ENCODE data around the gene SLC31A2.

Gene SLC31A2

DNA sequence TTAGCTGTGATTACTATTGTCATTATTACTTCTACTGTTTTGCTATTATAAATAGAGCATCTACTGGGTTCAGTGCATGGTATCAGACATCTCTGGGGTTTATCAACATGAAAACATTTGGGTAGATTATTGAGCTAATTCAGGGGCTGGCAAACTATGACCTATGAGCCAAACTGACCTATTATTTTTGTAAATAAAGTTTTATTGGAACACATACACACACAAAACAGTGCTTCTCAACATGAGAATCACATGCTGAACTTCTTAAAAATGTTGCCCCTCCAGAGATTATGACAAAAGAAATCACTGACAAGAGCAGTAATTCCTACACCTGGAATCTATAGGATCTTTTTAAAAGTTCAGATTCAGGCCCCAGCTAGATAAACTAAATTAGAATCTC is 30.4 kb downstream of the SLC31A2 start:
- Histone ChIP-seq H3K27ac (ENCODE audit: low read depth, low read length) (no peak overlapping the region), H3K36me3 (ENCODE audit: control insufficient read depth, insufficient read depth, low read length) (peaks cover 76% of the 10 kb centered on the region)

DNA sequence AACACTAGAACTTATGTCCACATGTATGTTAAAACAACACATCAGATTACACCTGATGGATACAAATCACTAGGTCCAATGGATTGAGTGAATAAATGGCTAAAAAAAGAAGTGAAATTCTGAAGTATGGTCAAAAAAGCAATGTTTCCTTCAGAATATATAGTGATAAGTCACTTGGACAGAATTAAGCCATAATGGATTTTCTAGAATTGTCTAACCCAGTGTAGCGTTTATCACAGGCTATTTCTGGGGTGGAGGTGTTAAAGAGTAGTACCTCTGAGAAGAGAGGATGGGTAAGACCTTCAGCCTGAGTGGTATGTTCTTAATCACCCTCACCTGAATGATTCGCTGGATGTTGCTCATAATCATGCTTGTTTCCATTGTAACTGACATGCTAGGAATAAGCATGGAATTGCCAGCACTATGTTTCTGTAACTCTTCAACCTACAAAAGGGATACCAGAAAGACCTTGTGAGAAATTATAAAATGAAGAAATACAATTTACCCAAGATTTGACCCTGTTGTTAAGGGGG is 33.2 kb downstream of the SLC31A2 start:
- no peak overlapping the region for H3K9ac ChIP-seq (ENCODE audit: low read length)
- peaks cover 73% of the 10 kb centered on the region for H3K36me3 ChIP-seq (ENCODE audit: control insufficient read depth, insufficient read depth, low read length)
- H3K27ac ChIP-seq (ENCODE audit: low read depth, low read length): no peak overlapping the region
- no peaks in the 10 kb centered on the region for H3K27me3 ChIP-seq (ENCODE audit: control insufficient read depth, insufficient read depth, low read length)
- no peaks in the 10 kb centered on the region for H3K4me1 ChIP-seq (ENCODE audit: control insufficient read depth, insufficient read depth, low read length)
- no peak overlapping the region for H3K4me3 ChIP-seq (ENCODE audit: low read length)

More for the DNA sequence above, 30.4 kb downstream of the SLC31A2 start:
- Histone ChIP-seq H3K9ac (ENCODE audit: low read length) (no peak overlapping the region), H3K4me3 (ENCODE audit: low read length) (no peak overlapping the region), H3K4me1 (ENCODE audit: control insufficient read depth, insufficient read depth, low read length) (no peaks in the 10 kb centered on the region), H3K27me3 (ENCODE audit: control insufficient read depth, insufficient read depth, low read length) (no peaks in the 10 kb centered on the region)

DNA sequence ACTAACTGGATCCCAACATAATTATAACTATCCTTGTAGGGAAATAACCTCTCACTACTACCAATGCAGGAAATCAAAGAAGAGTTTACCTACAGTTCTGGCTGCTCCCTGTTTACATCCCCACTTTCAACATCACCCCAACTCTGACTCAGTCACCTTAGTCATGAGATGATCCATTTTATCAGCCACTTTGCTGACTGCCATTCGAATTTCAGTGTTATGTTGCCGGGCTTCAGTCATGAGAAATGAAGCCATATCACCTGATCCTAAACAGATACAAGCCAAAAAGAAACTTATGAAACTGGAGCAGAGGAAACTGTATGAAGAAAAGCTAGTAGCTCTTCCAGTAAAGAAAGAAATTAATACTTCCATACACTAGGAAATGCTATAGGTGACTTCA is 33.7 kb downstream of the SLC31A2 start:
- no peak overlapping the region for H3K27ac ChIP-seq (ENCODE audit: low read depth, low read length)
- H3K36me3 ChIP-seq (ENCODE audit: control insufficient read depth, insufficient read depth, low read length): peaks cover 73% of the 10 kb centered on the region
- H3K9ac ChIP-seq (ENCODE audit: low read length): no peak overlapping the region
- no peaks in the 10 kb centered on the region for H3K4me1 ChIP-seq (ENCODE audit: control insufficient read depth, insufficient read depth, low read length)
- H3K27me3 ChIP-seq (ENCODE audit: control insufficient read depth, insufficient read depth, low read length): no peaks in the 10 kb centered on the region
- H3K4me3 ChIP-seq (ENCODE audit: low read length): no peak overlapping the region

DNA sequence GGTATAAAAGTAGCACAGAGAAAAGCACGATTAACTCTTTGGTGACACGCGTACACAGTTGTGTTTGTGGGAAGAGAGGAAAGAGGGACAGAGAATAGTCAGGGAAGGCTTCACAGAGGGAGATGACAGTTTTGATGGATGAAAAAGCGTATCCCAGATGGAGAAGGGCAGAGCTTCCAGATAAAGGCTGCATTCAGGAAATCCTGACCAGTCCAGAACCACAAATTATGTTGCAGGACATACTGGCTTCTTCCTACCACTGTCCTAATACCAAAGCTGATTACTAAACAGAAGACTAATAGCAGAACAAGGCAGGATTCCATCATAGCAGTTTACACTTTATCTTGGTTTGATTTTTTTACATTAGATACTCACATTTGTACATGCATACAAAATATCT is 34.5 kb downstream of the SLC31A2 start:
- Histone ChIP-seq H3K36me3 (ENCODE audit: control insufficient read depth, insufficient read depth, low read length) (peaks cover 76% of the 10 kb centered on the region), H3K9ac (ENCODE audit: low read length) (no peak overlapping the region), H3K27ac (ENCODE audit: low read depth, low read length) (no peak overlapping the region), H3K27me3 (ENCODE audit: control insufficient read depth, insufficient read depth, low read length) (no peaks in the 10 kb centered on the region), H3K4me1 (ENCODE audit: control insufficient read depth, insufficient read depth, low read length) (no peaks in the 10 kb centered on the region), H3K4me3 (ENCODE audit: low read length) (no peak overlapping the region)

DNA sequence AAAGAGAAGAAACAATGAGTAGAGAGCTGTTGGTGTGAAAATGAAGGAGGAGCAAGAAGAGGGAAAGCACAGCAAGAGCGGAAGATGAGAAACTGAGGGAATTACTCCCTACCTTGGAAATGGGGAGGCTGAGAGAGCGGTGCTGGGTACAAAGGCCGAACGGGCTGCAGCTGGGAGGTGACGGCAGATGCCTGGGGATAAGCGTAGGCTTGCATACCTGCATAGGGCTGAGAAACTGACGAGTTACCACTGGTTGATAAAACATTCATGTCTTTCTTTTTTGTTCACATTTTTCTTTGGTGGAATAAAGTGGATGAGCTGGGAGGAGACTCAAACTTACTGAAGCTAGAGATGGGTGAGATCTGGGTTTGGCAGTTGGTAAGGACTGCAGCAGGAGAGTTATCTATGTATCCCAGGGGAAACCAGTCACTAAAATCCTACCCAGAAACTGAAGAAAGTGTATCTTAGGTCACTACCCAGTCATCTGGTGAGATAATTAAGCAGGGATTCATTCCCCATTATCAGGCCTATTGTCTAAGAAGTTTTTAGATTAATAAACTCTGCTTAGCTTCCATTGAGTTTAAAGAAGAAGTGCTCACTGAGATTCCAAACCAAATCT is 35.4 kb downstream of the SLC31A2 start:
- Histone ChIP-seq H3K36me3 (ENCODE audit: control insufficient read depth, insufficient read depth, low read length) (peaks cover 74% of the 10 kb centered on the region), H3K27ac (ENCODE audit: low read depth, low read length) (no peak overlapping the region), H3K4me3 (ENCODE audit: low read length) (no peak overlapping the region), H3K27me3 (ENCODE audit: control insufficient read depth, insufficient read depth, low read length) (no peaks in the 10 kb centered on the region), H3K4me1 (ENCODE audit: control insufficient read depth, insufficient read depth, low read length) (no peaks in the 10 kb centered on the region), H3K9ac (ENCODE audit: low read length) (no peak overlapping the region)

DNA sequence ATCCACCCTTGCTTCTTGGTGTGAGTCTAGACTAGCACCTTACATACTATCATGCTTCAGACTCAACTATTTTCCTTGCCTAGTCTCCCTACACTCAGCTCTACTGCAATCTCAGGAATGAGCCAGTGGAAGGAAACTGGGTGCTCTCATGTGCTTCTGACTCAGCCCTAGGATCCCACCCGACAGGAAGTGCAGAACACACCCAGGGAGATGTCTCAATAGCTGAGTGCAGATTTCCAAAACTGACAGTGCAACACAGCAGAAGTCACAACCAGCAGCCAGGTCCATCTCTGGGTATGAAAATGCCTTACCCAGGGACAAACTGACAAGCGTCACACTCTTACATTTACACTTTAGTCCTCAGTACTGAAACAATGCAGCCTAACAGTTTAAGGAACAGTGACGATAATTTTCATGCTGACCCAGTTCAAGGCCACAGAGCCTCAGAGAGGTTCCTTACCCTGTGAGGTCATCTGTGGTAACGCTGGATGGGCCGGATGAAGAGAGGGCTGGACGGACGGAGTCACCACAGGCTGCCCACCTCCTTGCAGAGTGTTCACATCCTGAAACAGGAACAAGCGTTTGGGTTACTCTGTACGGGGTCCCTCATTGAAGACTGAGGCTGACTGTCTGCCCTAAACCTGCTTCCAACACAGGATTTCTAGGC is 37.3 kb downstream of the SLC31A2 start:
- Histone ChIP-seq H3K27me3 (ENCODE audit: control insufficient read depth, insufficient read depth, low read length) (no peaks in the 10 kb centered on the region), H3K4me1 (ENCODE audit: control insufficient read depth, insufficient read depth, low read length) (no peaks in the 10 kb centered on the region), H3K27ac (ENCODE audit: low read depth, low read length) (no peak overlapping the region), H3K4me3 (ENCODE audit: low read length) (no peak overlapping the region), H3K9ac (ENCODE audit: low read length) (no peak overlapping the region), H3K36me3 (ENCODE audit: control insufficient read depth, insufficient read depth, low read length) (peaks cover 58% of the 10 kb centered on the region)

DNA sequence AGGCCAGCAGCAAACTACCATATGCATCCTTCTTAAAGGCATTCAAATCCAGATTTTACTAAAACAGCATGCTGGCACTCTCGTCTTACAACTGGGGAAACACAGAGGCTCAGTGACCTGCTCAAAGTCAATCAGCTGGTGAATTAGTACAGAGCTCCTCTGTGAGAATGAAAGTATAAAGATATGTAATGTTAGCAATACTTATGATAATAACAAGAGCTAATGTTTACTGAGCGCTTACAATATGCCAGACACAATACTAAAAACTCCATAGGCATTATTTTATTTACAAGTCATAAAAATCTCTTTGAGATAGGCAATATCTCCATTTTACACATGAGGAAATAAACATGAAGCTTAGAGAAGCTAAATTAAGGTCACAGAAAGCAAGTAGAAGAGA is 41.6 kb downstream of the SLC31A2 start:
- H3K27ac ChIP-seq (ENCODE audit: low read depth, low read length): no peak overlapping the region
- H3K4me3 ChIP-seq (ENCODE audit: low read length): no peak overlapping the region
- peaks cover 23% of the 10 kb centered on the region for H3K36me3 ChIP-seq (ENCODE audit: control insufficient read depth, insufficient read depth, low read length)
- no peak overlapping the region for H3K9ac ChIP-seq (ENCODE audit: low read length)
- no peaks in the 10 kb centered on the region for H3K4me1 ChIP-seq (ENCODE audit: control insufficient read depth, insufficient read depth, low read length)
- H3K27me3 ChIP-seq (ENCODE audit: control insufficient read depth, insufficient read depth, low read length): no peaks in the 10 kb centered on the region

DNA sequence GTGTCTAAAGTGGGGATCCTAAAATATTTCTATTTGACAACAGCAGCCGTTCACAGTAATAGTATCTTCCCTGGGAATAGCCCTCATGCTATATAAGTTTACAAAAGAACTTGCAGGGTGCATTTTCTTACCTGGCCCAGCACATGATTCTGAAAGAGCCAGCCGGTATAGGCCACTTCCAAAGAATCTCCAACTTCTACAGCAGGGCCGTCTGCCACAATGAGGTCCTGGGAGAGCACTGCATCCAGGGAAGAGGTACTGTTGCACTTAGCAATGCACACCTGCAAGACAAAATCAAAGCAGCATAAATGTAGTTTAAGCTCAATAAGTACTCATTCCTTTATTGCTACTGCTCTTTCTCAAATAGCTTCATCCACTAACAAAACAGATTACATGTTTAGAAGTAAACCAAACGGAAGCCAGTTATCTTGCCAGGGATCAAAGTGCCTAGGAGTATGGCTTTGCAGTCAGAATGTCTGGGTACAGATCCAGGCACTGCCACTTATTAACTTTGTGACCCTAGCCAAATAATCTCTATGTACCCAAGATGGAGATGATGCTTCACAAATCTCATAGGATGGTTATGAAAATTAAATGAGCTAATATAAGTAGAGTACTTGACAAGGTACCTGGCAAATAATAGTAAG is 49.0 kb downstream of the SLC31A2 start:
- no peaks in the 10 kb centered on the region for H3K27me3 ChIP-seq (ENCODE audit: control insufficient read depth, insufficient read depth, low read length)
- H3K27ac ChIP-seq (ENCODE audit: low read depth, low read length): no peak overlapping the region
- H3K4me3 ChIP-seq (ENCODE audit: low read length): no peak overlapping the region
- no peak overlapping the region for H3K9ac ChIP-seq (ENCODE audit: low read length)
- peaks cover 7% of the 10 kb centered on the region for H3K36me3 ChIP-seq (ENCODE audit: control insufficient read depth, insufficient read depth, low read length)
- no peaks in the 10 kb centered on the region for H3K4me1 ChIP-seq (ENCODE audit: control insufficient read depth, insufficient read depth, low read length)

DNA sequence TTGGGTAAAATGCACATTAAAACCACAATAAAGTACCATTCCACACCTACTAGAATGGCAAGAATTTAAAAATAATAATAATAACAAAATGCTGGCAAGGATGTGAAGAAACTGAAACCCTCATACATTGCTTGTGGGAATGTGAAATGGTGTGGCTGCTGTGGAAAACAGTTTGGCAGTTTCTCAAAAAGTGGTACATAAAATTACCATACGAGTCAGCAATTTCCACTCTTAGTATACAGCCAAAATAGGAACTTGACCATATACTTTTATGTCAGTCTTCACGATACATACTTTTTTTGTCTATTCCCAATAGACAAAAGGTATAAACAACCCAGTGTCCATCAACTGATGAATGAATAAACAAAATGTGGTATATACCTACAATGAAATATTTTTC is 54.6 kb downstream of the SLC31A2 start:
- Histone ChIP-seq H3K36me3 (ENCODE audit: control insufficient read depth, insufficient read depth, low read length) (peaks cover 7% of the 10 kb centered on the region), H3K27me3 (ENCODE audit: control insufficient read depth, insufficient read depth, low read length) (no peaks in the 10 kb centered on the region), H3K4me3 (ENCODE audit: low read length) (no peak overlapping the region), H3K9ac (ENCODE audit: low read length) (no peak overlapping the region), H3K4me1 (ENCODE audit: control insufficient read depth, insufficient read depth, low read length) (no peaks in the 10 kb centered on the region), H3K27ac (ENCODE audit: low read depth, low read length) (no peak overlapping the region)

DNA sequence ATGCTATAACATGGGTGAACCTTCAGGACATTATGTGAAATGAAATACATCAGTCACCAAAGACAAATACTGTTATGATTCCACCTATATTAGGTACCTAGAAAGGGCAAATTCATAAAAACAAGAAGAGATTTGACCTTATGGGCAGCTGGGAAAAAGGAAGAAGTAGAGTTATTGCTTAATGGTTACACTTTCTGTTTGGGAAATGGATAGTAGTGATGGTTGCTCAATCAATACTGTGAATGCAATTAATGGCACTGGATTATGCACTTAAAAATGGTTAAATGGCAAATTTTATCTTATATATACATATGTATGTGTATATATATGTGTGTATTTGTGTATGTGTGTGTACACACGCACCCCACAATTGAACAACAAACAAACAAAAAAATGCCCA is 55.1 kb downstream of the SLC31A2 start:
- H3K4me3 ChIP-seq (ENCODE audit: low read length): no peak overlapping the region
- H3K9ac ChIP-seq (ENCODE audit: low read length): no peak overlapping the region
- no peaks in the 10 kb centered on the region for H3K27me3 ChIP-seq (ENCODE audit: control insufficient read depth, insufficient read depth, low read length)
- H3K27ac ChIP-seq (ENCODE audit: low read depth, low read length): no peak overlapping the region
- H3K36me3 ChIP-seq (ENCODE audit: control insufficient read depth, insufficient read depth, low read length): peaks cover 10% of the 10 kb centered on the region
- no peaks in the 10 kb centered on the region for H3K4me1 ChIP-seq (ENCODE audit: control insufficient read depth, insufficient read depth, low read length)

DNA sequence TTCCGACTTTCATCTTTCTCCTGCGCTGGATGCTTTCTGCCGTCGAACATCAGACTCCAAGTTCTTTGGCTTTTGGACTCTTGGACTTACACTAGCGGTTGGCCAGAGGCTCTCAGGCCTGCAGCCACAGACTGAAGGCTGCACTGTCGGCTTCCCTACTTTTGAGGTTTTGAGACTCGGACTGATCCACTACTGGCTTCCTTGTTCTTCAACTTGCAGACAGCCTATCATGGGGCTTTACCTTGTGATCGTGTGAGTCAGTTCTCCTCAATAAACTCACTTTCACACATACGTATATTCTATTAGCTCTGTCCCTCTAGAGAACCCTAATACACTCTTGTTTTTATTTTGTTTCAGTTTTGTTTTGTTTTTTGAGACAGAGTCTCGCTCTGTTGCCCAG is 60.0 kb downstream of the SLC31A2 start:
- no peak overlapping the region for H3K27ac ChIP-seq (ENCODE audit: low read depth, low read length)
- H3K27me3 ChIP-seq (ENCODE audit: control insufficient read depth, insufficient read depth, low read length): no peaks in the 10 kb centered on the region
- peaks cover 9% of the 10 kb centered on the region for H3K36me3 ChIP-seq (ENCODE audit: control insufficient read depth, insufficient read depth, low read length)
- no peak overlapping the region for H3K9ac ChIP-seq (ENCODE audit: low read length)
- no peak overlapping the region for H3K4me3 ChIP-seq (ENCODE audit: low read length)
- H3K4me1 ChIP-seq (ENCODE audit: control insufficient read depth, insufficient read depth, low read length): no peaks in the 10 kb centered on the region

Data from rectal smooth muscle tissue (tissue), 1 donor.